Activated CD4-positive, alpha-beta T cell treated with anti-CD3 and anti-CD28 coated beads for 36 hours (primary cell): ENCODE data around the gene NINL. TPM values are rescaled to one million over a fixed set of nuclear protein-coding genes. Genes with fewer than 3 reads are reported as not detected.

ENCODE experiments used
- ATAC-seq: fragments of 200-7000 bp; cut with Tn5 transposase; one replicate; pipeline ENCODE4 v1.10.0; 2021; ENCODE audit warnings: mild to moderate bottlenecking, moderate library complexity
- CTCF ChIA-PET: fragments of 350-600 bp; sonication (Branson Sonifier 250); formaldehyde crosslinking; loops from one replicate; lab custom pipeline; 2021; ENCODE audit warnings: antibody characterized with exemption; lab: Charles Lee
- POLR2A ChIA-PET: fragments of 350-600 bp; sonication (Branson Sonifier 250); formaldehyde crosslinking; loops from one replicate; lab custom pipeline; 2021; ENCODE audit warnings: antibody characterized with exemption, inconsistent platforms; lab: Charles Lee
- DNase-seq: peaks from one replicate; pipeline ENCODE4 v3.0.0-alpha.2; 2020
- H3K27ac Mint-ChIP-seq: one replicate; pipeline ENCODE4 v1.8.0; 2021; ENCODE audit warnings: mixed read lengths
- H3K27me3 Mint-ChIP-seq: one replicate; pipeline ENCODE4 v1.8.0; 2021; ENCODE audit warnings: mixed read lengths
- H3K36me3 Mint-ChIP-seq: one replicate; pipeline ENCODE4 v1.8.0; 2021; ENCODE audit warnings: low read depth, mixed read lengths
- H3K4me1 Mint-ChIP-seq: one replicate; pipeline ENCODE4 v1.8.0; 2021; ENCODE audit warnings: mixed read lengths
- H3K4me3 Mint-ChIP-seq: one replicate; pipeline ENCODE4 v1.8.0; 2021; ENCODE audit warnings: mild to moderate bottlenecking, moderate library complexity, mixed read lengths
- H3K9me3 Mint-ChIP-seq: one replicate; pipeline ENCODE4 v1.8.0; 2021; ENCODE audit warnings: low read depth, mixed read lengths
- intact Hi-C, 2 experiments: fragments of 100-400 bp; cut with DNase I in 1 of 2; cut with micrococcal nuclease in 1 of 2; formaldehyde crosslinking; loops; one replicate each; pipeline versions ENCODE4 v1.14.2 to v1.15.1; 2022 to 2024; cut with DNase I, micrococcal nuclease
- total RNA-seq, 2 experiments: library from RNA; stranded (reverse); gene quantifications; one replicate each; pipeline ENCODE4 v1.2.3, GENCODE V29; 2021

The NINL gene
- total RNA-seq, 2 experiments from 2014 or later = 3.3 to 4.1 TPM

DNA sequence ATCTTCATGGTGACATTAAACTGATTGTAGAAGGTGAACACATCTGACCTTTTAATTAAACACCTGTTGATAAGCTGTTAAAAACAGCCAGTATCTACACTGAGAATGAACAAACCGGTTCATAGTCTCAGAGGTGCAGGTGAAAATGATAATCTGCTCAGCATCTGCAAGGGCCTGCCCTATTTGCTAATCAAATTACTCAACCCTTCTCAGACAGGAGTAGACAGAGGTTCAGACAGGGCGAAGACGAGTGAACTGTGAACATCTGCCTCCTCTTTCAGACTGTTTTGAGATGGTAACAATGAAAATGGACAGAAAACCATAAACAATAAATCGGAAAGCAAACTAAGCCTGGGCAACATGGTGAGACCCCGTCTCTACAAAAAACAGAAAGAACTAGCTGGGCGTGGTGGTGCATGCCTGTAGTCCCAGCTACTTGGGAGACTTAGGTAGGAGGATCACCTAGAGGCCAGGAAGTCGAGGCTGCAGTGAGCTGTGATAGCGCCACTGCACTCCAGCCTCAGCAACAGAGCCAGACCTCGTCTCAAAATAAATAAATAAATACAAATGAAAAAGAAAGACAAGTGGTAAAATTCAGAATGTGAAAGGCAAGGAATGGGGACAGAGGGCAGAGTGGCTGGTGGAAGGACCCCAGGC is 55.9 kb downstream of the NINL start:
- ChIA-PET POLR2A (interaction anchor here (0.7 kb wide), 1 partner anchor 70 kb away, joined by 6 read pairs; no protein-coding TSS in a partner anchor), CTCF (interaction anchor here (0.6 kb wide), 2 partner anchors 43 to 604 kb away, joined by 3 read pairs; no protein-coding TSS in a partner anchor)
- Mint-ChIP-seq H3K9me3 (peaks cover 7% of the 10 kb centered on the region), H3K4me1 (peaks cover 2% of the 10 kb centered on the region), H3K27me3 (no peaks in the 10 kb centered on the region), H3K4me3 (no peak overlapping the region), H3K36me3 (peaks cover 2% of the 10 kb centered on the region), H3K27ac (no peak overlapping the region)
- intact Hi-C loops = loop anchor here in 1 of 2 experiments (10.0 kb wide), 1 partner anchor 85 kb away; no protein-coding TSS in a partner anchor
- ATAC-seq (no peak), DNase-seq (no peak)

DNA sequence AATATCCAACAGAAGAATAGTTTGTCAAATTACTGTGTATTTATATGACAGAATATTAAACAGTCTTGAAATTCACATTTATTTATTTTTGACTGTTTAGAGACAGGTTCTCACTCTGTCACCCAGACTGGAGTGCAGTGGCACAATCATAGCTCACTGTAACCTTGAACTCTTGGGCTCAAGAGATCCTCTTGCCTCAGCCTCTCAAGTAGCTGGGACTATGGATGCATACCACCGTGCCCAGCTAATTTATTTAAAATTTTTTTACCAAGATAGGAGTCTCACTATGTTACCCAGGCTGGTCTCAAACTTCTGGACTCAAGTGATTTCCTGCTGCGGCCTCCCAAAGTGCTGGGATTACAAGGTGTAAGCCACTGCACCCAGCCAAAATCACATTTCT is 57.4 kb downstream of the NINL start:
- ChIA-PET CTCF (no interaction called here), POLR2A (no interaction called here)
- Mint-ChIP-seq H3K27ac (no peak overlapping the region), H3K4me3 (no peak overlapping the region), H3K9me3 (peaks cover 7% of the 10 kb centered on the region), H3K36me3 (peaks cover 2% of the 10 kb centered on the region), H3K4me1 (no peaks in the 10 kb centered on the region), H3K27me3 (no peaks in the 10 kb centered on the region)
- DNase-seq = no peak
- intact Hi-C loops = loop anchor here in 1 of 2 experiments (10.0 kb wide), 1 partner anchor 83 kb away; no protein-coding TSS in a partner anchor
- ATAC-seq = no peak

DNA sequence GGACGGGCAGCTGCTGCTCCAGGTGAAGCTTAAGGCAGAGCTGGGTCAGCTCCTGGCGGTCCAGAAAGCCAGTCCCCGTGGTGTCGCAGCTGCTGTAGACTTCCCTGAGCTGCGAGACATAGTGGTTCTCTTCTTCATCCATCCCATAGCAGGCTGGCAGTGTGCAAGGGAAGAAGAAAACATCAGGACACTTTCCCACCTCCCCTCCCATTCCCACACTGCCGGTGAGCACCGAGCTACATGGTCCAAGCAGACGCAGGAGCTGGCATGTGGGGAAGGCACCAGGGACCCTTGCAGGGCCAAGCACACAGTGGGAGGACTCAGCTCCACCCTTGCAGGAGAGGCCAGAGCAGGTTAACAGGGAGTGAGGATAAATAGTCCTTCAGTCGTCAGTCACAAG is 58.9 kb downstream of the NINL start:
- Mint-ChIP-seq H3K9me3 (peaks cover 7% of the 10 kb centered on the region), H3K27me3 (no peaks in the 10 kb centered on the region), H3K27ac (no peak overlapping the region), H3K4me1 (no peaks in the 10 kb centered on the region), H3K36me3 (peaks cover 2% of the 10 kb centered on the region), H3K4me3 (no peak overlapping the region)
- ChIA-PET POLR2A (no interaction called here), CTCF (no interaction called here)
- intact Hi-C loops = loop anchor here in 1 of 2 experiments (10.0 kb wide), 1 partner anchor 82 kb away; no protein-coding TSS in a partner anchor
- DNase-seq (no peak), ATAC-seq (no peak)

DNA sequence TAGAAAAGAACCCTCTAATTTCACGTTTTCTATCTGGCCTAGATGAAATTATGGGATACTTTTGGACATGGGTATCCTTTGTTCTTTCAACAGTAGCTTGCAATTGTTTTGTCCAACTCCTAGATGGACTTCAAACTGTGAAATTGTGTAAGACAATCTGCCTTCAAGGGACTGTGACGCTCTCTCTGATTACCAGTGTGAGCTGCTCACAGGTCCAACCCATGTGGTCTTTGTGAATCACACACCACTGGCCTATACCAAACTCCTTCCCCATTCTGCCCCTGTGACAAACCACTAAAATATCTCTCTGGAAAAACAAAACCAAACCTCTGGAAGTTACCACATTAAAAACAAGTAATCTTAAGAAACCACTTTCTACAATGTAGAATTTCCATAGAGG is 59.5 kb downstream of the NINL start:
- no peaks in the 10 kb centered on the region for H3K36me3 Mint-ChIP-seq
- CTCF ChIA-PET = interaction anchor here (0.6 kb wide), 1 partner anchor 66 kb away, joined by 4 read pairs; no protein-coding TSS in a partner anchor
- peaks cover 7% of the 10 kb centered on the region for H3K9me3 Mint-ChIP-seq
- POLR2A ChIA-PET = no interaction called here
- no peaks in the 10 kb centered on the region for H3K4me1 Mint-ChIP-seq
- H3K27me3 Mint-ChIP-seq = no peaks in the 10 kb centered on the region
- ATAC-seq (no peak), DNase-seq (no peak)
- intact Hi-C loops = loop anchor here in 1 of 2 experiments (10.0 kb wide), 1 partner anchor 81 kb away; no protein-coding TSS in a partner anchor
- no peak overlapping the region for H3K27ac Mint-ChIP-seq
- no peak overlapping the region for H3K4me3 Mint-ChIP-seq

DNA sequence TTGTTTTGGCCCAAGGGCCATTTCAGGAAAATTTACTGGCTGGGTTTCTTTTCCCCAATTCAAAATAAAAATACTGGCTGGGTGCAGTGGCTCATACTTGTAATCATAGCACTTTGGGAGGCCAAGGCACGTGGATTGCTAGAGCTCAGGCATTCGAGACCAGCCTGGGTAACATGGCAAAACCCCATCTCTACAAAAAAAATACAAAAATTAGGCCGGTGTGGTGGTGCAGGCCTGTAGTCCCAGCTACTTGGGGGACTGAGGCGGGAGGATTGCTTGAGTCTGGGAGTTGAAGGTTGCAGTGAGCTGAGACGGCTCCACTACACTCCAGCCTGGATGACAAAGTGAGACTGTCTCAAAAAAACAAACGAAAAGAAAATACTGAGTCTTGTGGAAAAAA is 60.0 kb downstream of the NINL start:
- ATAC-seq = no peak

DNA sequence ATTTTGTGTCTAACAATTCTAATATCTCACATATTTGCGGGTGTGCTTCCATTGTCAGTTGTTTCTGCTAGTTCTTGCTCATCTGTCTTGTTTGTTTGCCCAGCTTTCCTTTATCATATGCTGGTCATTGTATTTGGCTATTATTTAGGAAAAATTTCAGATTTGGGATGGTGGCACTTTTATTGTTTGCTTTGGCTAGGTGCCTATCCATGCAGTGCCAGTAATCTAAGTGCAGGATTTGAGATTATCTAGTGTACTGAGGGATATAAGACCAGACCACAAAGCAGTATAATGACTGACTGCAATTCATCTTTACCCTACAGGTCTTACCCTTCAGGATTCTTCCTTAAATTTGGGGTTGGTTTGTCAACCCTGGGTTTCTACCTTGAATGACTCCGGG is 63.9 kb downstream of the NINL start:
- Mint-ChIP-seq H3K27me3 (no peaks in the 10 kb centered on the region), H3K27ac (no peak overlapping the region), H3K4me3 (no peak overlapping the region), H3K9me3 (peaks cover 3% of the 10 kb centered on the region), H3K4me1 (no peaks in the 10 kb centered on the region), H3K36me3 (peaks cover 7% of the 10 kb centered on the region)
- CTCF ChIA-PET = no interaction called here
- POLR2A ChIA-PET = no interaction called here
- intact Hi-C loops = loop anchor here in 1 of 2 experiments (5.0 to 10.0 kb wide), 2 partner anchors 49 to 77 kb away; no protein-coding TSS in a partner anchor
- no peak for DNase-seq
- ATAC-seq = no peak

More for the DNA sequence above, 60.0 kb downstream of the NINL start:
- intact Hi-C loops = loop anchor here in 1 of 2 experiments (10.0 kb wide), 1 partner anchor 80 kb away; no protein-coding TSS in a partner anchor
- H3K9me3 Mint-ChIP-seq = peaks cover 2% of the 10 kb centered on the region
- DNase-seq = no peak
- H3K4me1 Mint-ChIP-seq = no peaks in the 10 kb centered on the region
- no peak overlapping the region for H3K27ac Mint-ChIP-seq
- no peak overlapping the region for H3K4me3 Mint-ChIP-seq
- POLR2A ChIA-PET = interaction anchor here (0.7 kb wide), 1 partner anchor 93 kb away, joined by 7 read pairs; no protein-coding TSS in a partner anchor
- H3K36me3 Mint-ChIP-seq = no peaks in the 10 kb centered on the region
- CTCF ChIA-PET = interaction anchor here (0.6 kb wide), 1 partner anchor 66 kb away, joined by 4 read pairs; no protein-coding TSS in a partner anchor
- H3K27me3 Mint-ChIP-seq = no peaks in the 10 kb centered on the region

DNA sequence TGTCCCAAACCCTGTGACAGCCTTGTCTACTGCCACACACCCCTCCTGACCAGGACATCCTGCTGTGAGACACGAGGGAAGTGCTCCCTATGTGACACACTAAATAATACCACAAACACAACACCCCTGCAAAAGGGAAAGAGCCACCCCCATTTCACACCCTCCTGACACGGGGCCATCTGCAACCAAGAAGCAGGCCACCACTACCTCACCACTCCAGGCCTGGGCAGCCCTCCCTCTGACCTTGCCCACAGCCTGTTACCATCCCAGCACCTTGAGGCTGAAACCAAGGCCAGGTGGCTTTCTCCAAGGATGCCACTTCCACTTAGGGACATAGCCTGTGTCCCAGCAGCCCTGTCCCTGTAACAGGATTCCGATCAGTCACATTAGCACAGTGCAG is 68.2 kb downstream of the NINL start:
- ChIA-PET CTCF (no interaction called here), POLR2A (no interaction called here)
- H3K4me1 Mint-ChIP-seq = no peaks in the 10 kb centered on the region
- ATAC-seq (no peak), DNase-seq (no peak)
- peaks cover 33% of the 10 kb centered on the region for H3K9me3 Mint-ChIP-seq
- no peaks in the 10 kb centered on the region for H3K27me3 Mint-ChIP-seq
- intact Hi-C loops = loop anchor here in 1 of 2 experiments (10.0 kb wide), 1 partner anchor 58 kb away; no protein-coding TSS in a partner anchor
- no peak overlapping the region for H3K27ac Mint-ChIP-seq
- peaks cover 35% of the 10 kb centered on the region for H3K36me3 Mint-ChIP-seq
- no peak overlapping the region for H3K4me3 Mint-ChIP-seq

DNA sequence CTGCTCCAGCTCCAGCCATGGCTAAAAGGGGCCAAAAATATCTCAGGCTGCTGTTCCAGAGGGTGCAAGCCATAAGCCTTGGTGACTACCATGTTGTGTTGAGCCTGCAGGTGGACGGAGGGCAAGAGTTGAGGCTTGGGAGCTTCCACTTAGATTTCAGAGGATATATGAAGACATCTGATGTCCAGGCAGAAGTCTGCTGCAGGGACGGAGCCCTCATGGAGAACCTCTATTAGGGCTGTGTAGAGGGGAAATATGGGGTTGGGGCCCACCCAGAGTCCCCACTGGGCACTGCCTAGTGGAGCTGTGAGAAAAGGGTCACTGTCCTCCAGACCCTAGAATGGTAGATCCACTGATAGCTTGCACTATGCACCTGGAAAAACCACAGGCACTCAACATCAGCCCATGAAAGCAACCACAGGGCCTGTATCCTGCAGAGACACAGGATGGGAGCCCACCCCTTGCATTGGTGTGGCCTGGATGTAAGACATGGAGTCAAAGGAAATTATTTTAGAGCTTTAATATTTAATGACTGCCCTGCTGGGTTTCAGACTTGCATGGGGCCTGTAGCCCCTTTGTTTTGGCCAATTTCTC is 70.5 kb downstream of the NINL start:
- no peak for DNase-seq
- no peak for ATAC-seq
- intact Hi-C loops = loop anchor here in 1 of 2 experiments (10.0 kb wide), 1 partner anchor 60 kb away; no protein-coding TSS in a partner anchor
- Mint-ChIP-seq H3K4me3 (no peak overlapping the region), H3K27ac (no peak overlapping the region), H3K9me3 (peaks cover 33% of the 10 kb centered on the region), H3K27me3 (no peaks in the 10 kb centered on the region), H3K4me1 (no peaks in the 10 kb centered on the region), H3K36me3 (peaks cover 37% of the 10 kb centered on the region)
- POLR2A ChIA-PET = no interaction called here
- CTCF ChIA-PET = no interaction called here

DNA sequence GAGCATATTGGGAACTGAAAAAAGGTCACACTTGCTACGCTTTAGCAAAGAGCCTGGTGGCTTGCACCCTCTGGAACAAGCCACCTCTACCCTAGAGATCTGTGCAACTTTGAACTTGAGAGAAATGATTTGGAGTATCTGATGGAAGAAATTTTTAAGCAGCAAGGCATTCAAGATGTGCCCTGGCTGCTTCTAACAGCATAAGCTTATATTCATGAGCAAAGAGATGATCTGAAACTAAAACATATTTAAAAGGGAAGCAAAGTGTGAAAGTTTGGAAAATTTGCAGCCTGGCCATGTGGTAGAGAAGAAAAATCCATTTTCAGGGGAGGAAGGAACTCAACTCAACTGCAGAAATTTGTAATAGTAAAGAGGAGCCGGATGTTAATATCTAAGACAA is 71.1 kb downstream of the NINL start:
- Mint-ChIP-seq H3K27ac (no peak overlapping the region), H3K4me1 (no peaks in the 10 kb centered on the region), H3K36me3 (peaks cover 39% of the 10 kb centered on the region), H3K4me3 (no peak overlapping the region), H3K9me3 (peaks cover 33% of the 10 kb centered on the region), H3K27me3 (no peaks in the 10 kb centered on the region)
- no peak for DNase-seq
- intact Hi-C loops = loop anchor here in 1 of 2 experiments (10.0 kb wide), 1 partner anchor 61 kb away; no protein-coding TSS in a partner anchor
- ATAC-seq = no peak
- ChIA-PET POLR2A (no interaction called here), CTCF (no interaction called here)

DNA sequence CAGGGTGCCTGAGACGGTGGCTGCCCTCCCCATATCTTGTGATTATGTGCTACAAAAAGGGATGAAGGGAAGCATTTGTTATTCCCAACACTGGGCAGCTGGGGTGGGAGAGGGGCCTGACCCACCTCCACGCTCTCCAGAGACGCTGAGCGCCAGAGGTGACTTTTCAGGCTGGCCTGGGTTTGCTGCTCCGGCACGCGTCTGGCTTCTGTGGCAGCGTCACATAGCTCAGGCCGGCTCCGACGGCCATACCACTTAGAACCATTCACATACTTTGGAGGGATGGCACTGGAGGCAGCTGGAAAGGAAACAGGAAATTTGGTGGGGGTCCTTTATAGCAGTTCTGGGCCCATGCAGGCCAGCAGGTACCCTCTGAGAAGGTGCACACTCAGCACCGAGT is 72.6 kb downstream of the NINL start:
- intact Hi-C loops = loop anchor here in 1 of 2 experiments (10.0 kb wide), 1 partner anchor 62 kb away; no protein-coding TSS in a partner anchor
- CTCF ChIA-PET = no interaction called here
- ATAC-seq (no peak), DNase-seq (no peak)
- POLR2A ChIA-PET = no interaction called here
- peaks cover 33% of the 10 kb centered on the region for H3K9me3 Mint-ChIP-seq
- peaks cover 44% of the 10 kb centered on the region for H3K36me3 Mint-ChIP-seq
- no peak overlapping the region for H3K27ac Mint-ChIP-seq
- no peak overlapping the region for H3K4me3 Mint-ChIP-seq
- H3K4me1 Mint-ChIP-seq = no peaks in the 10 kb centered on the region
- H3K27me3 Mint-ChIP-seq = no peaks in the 10 kb centered on the region

DNA sequence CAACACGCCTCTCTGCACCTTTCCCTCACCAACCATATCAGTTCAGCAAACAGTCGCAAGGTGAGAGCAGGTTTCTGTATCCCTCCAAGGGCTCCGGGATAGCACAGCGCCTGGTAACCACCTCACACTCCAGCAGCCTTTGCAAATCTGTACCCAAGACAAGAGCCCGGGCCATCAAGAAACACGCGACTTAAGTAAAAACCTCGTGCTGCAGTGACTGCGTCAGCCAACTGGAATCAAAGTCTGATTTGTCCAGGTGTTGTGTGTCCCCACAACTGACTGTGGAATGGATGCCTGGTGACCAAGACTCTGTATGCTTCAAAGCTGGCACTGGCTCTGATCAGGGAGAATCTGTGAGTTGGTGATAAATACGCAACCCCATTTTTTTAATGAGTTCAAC is 74.1 kb downstream of the NINL start:
- ChIA-PET CTCF (no interaction called here), POLR2A (no interaction called here)
- intact Hi-C loops = loop anchor here in 1 of 2 experiments (10.0 kb wide), 1 partner anchor 64 kb away; no protein-coding TSS in a partner anchor
- Mint-ChIP-seq H3K4me3 (no peak overlapping the region), H3K27me3 (no peaks in the 10 kb centered on the region), H3K9me3 (peaks cover 29% of the 10 kb centered on the region), H3K36me3 (peaks cover 37% of the 10 kb centered on the region), H3K27ac (no peak overlapping the region), H3K4me1 (no peaks in the 10 kb centered on the region)
- ATAC-seq (no peak), DNase-seq (no peak)
